ENCODE results near the gene CCDC178.

GRCh38 chr18:33132657-33133056 is 307.9 kb downstream of the CCDC178 start:
- TF ChIP-seq EZH2 (IDR thresholded peaks at IDR 0.05; ENCODE audit: insufficient read depth, poor library complexity, severe bottlenecking) (no peak), EZH2phosphoT487 (IDR thresholded peaks at IDR 0.05; ENCODE audit: insufficient read depth, low read depth) (no peak)
